HG03025 (cell line): ENCODE measurements around the gene MILR1.
"Not testable (repeated sequence)": the region's sequence is repeated elsewhere in the genome, so short reads cannot be mapped to it uniquely, and the experiment has no call there.

Experiments
- ATAC-seq: cut with Tn5 transposase; IDR thresholded peaks from one replicate; pipeline ENCODE4 v1.9.1; 2021; ENCODE audit warnings: mild to moderate bottlenecking, moderate library complexity; ENCODE audit not compliant: unreplicated experiment, low FRiP score

The MILR1 gene

DNA sequence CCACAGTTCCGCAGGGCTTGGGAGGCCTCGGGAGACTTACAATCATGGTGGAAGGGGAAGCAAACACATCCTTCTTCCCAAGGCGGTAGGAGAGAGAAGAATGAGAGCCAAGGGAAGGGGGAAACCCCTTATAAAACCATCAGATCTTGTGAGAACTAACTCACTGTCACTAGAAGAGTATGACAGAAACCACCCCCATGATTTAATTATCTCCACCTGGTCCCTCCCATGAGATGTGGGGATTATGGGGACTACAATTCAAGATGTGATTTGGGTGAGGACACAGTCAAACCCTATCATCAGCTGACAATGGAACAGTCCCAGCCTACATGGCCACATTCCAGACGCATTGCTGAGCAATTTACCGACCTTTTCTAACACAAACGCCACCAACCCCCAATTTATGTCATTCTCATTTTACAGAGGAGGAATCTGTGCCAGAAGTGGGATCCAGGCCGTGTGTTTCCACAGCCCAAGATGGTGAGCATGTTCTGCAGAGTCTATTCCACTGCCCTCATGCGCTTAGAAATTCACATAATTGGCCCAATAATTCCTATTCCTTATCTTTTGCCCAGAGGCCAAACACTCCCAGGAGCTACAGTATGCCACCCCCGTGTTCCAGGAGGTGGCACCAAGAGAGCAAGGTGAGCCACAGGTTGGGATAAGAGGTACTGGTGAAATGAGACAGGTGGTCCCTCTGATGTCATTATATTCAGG, 17.3 kb downstream of the MILR1 start:
- no peak for ATAC-seq

DNA sequence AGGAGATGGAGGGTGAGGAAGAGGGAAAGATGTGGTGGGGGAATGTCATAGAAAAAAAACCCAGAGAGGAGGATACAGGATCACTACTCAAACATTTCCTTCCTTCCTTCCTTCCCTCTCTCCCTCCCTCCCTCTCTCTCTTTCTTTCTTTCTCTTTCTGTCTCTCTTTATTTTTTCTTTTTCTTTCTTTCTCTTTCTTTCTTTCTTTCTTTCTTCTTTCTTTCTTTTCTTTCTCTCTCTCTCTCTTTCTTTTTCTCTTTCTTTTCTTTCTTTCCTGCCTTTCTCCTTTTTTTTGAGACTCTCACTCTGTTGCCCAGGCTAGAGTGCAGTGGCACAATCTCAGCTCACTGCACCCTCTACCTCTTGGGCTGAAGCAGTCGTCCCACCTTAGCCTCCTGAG, 17.9 kb downstream of the MILR1 start:
- not testable (repeated sequence) for ATAC-seq

DNA sequence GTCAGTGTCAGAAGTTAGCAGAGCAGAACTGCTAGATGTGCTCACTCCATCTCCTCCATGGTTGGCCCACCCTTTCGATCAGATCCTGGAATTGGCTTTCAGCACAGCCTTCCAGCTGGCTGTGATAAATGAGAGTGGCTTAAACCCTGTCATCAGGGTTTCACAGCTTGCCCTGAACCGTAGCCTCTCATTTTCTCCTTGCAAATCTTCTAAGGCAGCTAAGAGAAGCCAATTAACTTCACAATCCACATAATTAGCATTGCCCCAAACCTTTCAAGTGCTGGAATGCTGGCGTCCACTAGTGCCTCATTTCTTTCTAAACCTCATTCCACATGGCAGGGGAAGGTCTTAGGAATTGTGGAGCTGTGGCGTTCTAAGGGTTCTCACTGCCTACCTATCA, 21.7 kb downstream of the MILR1 start:
- ATAC-seq: no peak

DNA sequence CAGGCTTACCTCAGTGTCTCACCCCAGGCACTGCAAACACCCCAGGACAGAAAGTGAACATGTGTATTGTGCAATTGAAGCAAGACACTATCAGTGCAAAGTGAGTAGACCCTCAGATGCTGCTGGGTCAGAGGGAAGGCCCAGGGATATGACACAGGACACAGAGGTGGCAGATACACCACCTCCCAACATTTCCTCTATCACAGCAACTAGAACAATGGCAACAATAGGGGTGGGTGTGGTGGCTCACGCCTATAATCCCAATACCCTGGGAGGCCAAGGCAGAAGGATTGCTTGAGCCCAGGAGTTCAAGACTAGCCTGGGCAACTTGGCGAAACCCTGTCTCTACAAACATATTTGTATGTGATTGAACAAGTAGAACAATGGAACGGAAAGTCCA, 22.5 kb downstream of the MILR1 start:
- no peak for ATAC-seq

DNA sequence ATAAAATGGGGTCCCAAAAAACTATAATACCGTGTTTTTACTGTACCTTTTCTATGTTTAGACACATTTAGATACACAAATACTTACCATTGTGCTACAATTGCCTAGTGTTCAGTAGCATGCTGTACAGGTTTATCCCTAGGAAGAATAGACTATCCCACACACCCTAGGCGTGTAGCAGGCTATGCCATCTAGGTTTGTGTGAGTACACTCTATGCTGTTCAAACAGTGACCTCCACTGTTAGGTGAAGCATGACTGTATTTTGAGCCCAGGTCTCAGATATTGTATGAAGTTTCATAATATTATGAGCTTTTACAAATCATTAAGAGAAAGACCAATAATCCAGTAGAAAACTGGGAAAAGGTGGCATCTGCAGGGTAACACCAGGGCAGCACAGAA, 23.6 kb downstream of the MILR1 start:
- ATAC-seq: no peak

DNA sequence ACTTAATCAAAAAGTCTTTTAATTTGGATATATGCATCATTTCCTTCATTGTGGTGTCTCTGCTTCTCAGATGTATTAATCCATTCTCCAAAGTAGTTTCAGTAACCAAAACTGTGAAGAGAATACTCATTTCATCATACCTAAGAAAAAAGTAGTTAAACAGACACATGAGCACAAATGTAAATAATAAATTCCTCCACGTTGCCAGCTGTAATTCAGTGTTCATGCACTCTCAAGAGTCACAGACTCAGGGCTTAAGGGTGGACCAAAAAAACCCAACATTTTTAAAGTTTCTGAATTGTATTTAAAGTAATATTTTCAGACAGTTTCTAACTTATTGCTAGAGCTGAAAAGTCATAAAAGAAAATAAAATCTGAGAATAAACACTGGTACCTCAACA, 28.9 kb downstream of the MILR1 start:
- ATAC-seq: no peak

DNA sequence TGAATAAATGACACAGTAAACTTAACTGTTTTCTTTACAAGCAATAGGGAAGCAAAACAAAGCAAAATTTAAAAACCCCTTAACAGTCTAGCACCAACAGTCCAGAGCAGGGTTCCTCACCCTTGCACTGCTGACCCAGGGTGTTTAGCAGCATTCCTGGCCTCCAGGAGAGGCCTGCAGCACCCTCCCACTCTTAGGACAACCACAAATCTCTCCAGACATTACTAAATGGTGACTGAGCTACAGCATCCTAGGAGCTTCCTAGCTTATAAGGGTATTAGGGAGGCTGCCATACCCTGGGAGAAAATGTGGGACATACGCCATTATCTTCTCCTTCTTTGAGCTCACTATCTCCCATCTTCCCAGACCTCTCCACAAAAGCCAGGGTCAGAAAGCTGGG, 32.0 kb downstream of the MILR1 start:
- no peak for ATAC-seq

DNA sequence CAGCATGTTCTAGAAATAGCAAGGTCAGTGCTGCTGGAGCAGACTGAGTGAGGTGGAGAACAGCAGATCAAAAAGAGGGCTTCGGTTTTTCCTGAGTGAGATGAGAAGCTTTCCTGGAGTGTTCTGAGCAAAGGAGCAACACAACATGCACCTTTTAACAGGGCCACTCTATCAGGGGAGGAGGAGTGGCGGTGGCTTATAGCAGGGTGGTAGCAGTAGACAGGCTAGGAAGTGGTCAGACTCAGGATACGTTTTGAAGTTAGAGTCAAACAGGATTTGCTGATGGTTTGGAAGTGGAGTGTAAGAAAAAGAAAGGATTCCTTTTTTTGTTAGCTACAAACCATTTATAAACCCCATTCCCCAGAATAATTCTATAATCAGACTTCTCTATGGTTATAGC, 35.5 kb downstream of the MILR1 start:
- ATAC-seq: no peak

DNA sequence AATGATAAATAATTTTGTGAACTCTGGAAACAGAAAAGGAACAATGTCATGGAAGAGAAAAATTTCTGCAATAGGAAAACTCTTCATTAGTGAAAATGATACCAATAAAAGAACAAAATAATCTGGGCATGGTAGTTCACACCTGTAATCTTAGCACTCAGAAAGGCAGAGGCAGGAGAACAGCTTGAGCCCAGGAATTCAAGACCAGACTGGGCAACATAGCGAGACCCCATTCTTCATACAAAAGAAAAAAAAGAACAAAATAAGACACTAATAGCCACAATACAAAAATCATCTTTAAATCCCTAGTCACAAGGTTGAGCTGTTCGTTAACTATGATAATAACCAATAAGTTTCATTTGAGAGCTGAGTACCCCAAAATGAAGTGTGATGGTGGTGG, 39.4 kb downstream of the MILR1 start:
- no peak for ATAC-seq

DNA sequence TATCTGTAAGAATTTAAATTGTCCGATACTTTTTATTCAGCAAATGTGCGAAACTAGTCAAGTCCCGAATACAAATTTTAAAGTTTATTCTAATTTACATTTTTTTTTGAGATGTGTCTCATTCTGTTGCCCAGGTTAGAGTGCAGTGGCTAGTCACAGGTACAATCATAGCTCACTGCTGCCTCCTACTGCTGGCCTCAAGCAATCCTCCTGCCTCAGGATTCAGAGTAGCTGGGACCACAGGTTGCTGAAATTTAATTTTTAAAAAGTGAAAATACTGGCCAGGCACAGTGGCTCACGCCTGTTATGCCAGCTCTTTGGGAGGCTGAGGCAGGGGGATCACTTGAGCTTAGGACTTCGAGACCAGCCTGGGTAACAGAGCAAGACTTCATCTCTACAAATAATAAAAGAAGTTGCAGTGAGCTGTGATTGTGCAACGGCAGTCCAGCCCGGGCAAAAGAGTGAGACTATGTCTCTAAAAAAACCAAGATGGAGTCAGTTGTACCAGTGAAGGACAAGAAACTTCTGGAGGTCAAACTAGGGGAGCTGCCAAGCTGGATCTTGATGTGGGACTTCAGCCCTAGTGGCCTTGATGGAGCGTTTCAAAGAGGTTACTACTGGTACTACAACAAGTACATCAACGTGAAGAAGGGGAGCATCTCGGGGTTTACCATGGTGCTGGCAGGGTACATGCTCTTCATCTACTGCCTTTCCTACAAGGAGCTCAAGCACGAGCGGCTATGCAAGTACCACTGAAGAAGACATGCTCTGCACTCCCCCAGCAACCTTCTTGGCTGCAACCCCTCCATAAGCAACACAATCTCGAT, 42.3 kb downstream of the MILR1 start:
- ATAC-seq: no peak

DNA sequence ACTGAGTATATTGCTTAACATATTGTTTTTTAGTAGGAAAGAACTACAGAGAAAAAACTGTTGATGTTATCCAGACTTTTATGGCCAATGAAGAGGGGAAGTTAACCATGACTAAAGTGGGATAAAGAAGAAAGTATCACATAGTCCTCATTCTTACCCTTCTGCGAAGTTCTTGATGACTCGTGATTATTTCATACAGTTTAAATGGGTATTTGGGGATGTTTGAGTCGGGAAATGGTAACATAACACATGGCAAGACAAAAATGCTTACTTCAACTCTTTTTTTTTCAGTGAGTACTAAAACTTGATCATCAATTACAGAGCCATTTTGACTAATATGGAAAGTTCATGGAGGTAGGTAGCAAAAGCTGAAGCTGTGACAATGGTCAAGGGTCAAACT, 43.1 kb downstream of the MILR1 start:
- ATAC-seq: no peak

DNA sequence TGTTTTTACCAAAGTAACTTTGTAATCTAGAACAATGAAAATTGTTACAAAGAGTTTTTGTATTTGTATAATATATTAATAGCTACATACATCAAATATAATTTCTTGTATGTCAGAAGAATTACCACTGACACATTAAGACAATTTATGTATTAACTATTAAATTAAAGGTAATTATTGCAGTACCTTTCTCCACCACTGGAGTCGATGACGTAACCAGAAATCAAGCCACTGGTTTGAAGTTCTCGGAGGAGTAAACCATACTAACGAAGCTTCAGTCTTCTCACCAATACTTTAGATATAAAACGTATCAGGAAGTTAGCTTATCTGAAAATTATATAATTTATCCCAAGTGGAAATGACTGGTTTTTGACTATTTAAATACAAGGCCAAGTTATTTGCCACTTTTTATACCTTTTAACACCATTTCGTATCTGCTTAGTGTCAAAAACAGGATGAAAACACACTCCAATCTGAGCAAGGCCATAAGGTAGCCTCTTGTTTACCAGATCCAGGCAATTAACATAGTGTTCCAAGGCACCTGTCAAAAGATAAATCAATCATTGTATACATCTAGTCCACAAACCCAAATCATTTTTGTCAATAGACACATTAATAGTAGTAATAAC, 43.7 kb downstream of the MILR1 start:
- no peak for ATAC-seq

DNA sequence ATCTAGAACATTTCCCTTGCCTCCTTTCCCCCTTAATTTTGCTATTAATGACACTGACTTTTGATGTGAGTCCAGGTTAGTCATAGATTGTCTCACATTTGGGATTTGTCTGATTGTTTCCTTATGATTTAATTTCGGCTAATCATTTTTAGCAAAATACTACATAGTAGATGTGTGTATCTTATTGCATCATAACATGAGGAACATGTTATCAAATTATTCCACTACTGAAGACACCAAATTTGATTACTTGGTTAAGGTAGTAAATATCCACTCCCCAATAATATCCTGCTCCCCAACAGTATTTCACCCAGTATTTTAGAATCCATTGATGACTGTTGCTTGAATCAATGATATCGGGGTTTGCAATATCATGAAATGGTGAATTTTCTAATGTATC, 45.2 kb downstream of the MILR1 start:
- no peak for ATAC-seq

DNA sequence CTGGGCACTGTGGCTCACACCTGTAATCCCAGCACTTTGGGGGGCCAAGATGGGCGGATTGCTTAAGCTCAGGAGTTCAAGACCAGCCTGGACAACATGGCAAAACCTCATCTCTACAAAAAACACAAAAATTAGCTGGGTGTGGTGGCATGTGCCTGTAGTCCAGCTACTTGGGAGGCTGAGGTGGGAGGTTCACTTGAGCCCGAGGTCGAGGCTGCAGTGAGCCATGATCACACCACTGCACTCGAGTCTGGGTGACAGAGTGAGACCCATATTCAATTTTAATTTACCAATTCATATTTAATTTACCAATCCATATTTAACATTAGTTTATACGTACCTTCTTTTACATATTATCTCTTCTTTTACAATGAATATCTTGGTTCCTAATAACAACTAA, 46.4 kb downstream of the MILR1 start:
- ATAC-seq: not testable (repeated sequence)

DNA sequence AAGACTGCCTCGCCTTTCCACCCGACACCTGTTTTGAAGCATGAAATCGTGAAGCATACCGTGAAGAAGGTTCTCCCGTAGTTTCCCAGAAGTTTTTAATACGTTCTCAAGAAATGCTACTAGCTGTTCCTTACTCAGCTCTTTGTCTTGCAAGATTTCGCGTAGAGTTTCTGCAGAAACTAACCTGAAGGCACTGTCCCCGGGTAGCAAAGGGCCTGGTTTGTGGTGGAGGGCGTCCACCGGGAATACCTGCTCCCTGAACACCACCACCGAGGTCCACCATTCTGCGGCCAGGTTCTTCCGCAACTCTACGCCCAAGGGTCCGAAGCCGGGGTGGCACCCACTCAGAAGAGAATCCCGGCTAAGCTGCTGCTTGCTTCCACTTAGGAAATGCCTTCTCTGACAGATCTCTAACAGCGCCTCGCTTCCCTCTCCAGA, 47.5 kb downstream of the MILR1 start:
- peak; percentile 21 for ATAC-seq

DNA sequence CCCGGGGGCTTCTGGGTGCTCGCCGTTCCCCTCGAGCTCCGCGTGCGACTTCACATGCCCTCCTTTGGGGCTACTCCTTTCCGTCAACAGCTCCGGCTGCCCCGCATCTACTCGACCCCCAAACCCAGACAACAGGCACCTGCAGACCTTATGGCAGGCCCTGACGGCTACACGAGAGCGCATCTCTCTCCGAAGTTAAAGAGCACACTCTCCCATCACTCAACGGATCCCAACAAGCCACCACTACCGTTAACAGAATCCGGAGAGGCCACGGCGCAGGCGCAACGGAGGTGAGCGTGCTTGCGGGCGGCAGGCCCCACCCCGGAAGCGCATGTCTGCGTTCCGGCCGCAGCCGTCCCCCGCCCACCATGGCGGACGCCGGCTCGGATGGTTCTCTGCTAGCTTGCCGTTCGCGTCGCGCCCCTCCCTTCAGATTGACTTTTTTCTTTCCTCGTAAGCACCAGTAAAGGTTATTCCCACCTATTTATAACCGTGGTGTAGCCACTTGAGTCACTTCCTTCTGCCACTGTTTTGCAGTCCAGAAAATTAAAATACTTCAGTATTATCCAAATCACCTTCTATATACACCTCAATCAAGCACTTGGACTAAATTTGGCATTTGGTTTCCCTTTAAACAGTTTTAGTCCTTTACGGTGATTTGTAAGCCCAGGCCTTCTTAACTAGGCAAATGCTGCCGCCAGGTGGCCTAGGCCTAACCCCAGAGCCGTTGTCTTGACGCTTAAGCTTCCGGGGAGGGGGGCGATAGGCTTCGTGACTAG, 48.1 kb downstream of the MILR1 start, which contains the start of gene POLG2:
POLG2 (minus strand) TSS at position 269 of the 779 bp plus-strand sequence; CDS start at position 183, 86 bp downstream.
- ATAC-seq: peak; percentile 76

DNA sequence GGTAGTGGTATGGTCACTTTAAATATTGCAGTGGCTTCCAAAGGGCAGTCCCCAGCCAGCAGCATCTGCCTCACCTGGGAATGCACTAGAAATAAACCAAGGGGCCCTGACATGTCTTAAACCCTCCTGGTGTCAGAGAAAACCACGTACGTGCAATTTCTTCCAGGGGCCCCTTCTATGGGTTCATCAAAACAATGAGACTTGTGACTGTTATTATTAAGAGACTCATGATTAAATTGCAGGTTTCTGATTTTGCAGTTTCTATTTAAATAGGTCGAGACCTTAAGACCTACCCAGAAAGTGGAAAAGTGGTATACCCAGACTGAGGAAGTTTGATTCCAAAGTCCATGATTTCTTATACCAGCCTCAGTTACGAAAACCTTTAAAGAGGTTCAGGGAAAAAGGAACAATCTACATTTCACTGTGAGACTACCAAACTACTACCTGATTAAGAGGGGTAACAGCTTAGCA, 48.7 kb downstream of the MILR1 start:
- peak; percentile 2 for ATAC-seq

DNA sequence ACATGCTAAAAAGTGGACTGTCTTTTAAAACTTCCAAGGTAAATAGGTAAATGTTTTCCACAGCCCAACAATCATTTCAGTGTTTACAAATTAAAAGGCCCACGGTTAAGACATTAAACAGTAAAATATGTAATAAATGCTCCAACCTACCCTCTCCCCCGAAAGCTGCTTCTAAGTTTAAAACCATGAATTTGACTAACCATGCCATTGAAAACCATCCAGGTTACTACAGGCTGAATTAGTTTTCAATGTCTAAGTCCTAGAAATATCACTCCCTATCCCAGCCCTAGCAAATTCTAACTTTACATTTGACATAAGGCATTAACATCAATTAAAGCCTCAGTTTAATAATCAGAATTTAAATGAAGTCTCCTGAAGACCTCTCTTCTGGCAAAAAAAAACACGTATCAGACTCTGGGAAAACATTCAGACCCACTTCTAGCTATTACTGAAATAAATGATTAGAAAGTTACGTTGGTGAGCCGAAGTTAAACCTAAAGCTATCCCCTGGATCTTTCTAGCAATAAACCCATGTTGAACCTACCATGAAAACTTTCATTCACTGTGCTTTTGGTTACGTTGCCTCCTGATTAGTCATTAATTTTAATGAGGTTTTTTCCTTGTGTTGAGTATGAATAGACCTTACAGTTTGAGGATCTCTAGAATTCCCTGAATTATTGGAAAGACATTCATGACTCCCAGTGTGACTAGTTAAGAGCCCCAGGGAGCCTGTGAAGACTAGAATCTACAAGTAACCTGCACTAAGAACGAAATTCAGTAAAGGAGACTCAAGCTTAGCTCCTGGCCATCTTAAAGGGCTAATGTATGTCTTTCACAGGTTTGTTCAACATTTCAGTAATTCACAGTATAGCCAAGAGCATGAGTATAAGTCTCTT, 49.6 kb downstream of the MILR1 start:
- no peak for ATAC-seq

DNA sequence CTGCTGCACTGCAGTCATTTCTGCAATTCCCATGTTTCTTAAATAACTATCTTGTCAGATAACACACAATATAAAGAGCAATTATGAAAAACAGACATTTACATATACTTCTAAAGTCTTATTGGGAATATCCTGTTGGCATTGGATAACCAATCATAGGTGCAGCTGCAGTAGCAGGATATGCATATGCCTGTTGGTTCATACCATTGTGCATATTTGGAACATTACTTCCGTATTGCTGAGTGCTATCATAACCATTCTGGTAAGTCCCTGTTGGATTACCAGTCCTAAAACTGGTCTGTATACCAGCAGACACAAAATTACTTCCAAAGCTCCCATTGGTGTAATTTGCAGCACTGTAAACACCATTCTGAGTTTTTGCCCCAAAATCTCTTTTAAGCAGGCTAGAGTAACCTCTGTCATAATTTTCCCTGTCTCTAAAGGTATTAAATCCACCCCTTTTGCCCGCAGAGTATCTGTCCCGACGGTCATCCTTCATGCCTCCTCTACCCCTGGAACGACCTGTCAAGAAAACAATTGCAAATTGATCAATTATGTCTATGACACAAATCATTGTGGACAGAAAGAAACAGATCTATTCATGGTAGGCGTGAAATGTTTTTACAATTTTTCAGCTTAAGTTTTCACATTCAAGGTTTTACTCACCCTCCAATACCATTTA, 51.0 kb downstream of the MILR1 start:
- no peak for ATAC-seq
